22Rv1 (cell line): ENCODE measurements around the gene PCYT1A.

Source experiments
- CTCF ChIP-seq: fragments of 450-650 bp; IDR thresholded peaks from 2 replicates; pipeline ENCODE4 v1.5.1; 2017; ENCODE audit warnings: mild to moderate bottlenecking
- ZFX ChIP-seq: fragments of 450-650 bp; IDR thresholded peaks from 2 replicates; pipeline ENCODE4 v1.6.1; 2017; ENCODE audit warnings: antibody characterized with exemption, borderline replicate concordance

GRCh38 chr3:196238612-196239560, 48.6 kb downstream of the PCYT1A start:
- TF ChIP-seq CTCF (no peak), ZFX (no peak)
